ENCODE measurements around the gene HID1.

DNA sequence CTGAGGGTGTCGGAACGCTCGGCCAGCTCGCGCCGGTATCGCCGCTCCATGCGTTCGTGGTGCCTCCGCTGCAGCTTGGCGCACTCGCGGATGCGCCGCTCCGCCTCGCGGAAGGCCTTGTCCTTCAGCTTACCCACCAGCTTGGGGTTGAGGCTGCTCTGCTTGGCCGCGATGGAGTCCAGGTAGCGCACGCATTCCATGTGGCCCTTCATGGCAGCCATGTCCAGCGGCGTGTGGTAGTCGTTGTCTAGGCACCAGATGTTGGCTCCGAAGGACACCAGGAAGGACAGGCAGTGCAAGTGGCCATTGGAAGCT lies 52.3 kb downstream of the HID1 start:
- TF ChIP-seq CTCF (IDR thresholded peaks at IDR 0.05): no peak
- TF ChIP-seq POLR2A (IDR thresholded peaks at IDR 0.05): no peak
